Right lobe of liver (tissue), 6 donors: Measurements from ENCODE around the gene PPFIBP1. TPM values are rescaled to one million over a fixed set of nuclear protein-coding genes. Genes with fewer than 3 reads are reported as not detected.

ENCODE experiments used
- ATAC-seq, 4 donors: fragments of 200-7000 bp; cut with Tn5 transposase; one replicate each; pipeline ENCODE4 v1.9.1; 2020; ENCODE audit warnings: mild to moderate bottlenecking in 4 of 4, moderate library complexity in 4 of 4
- DNase-seq, 3 donors: peaks; one replicate each; pipeline ENCODE4 v3.0.0-alpha.2; 2020
- H3K27ac ChIP-seq, 3 donors: fragments of 200-600 bp; one replicate each; pipeline ENCODE4 v1.8.0; 2022
- H3K27me3 ChIP-seq, 2 donors: fragments of 200-600 bp; one replicate each; pipeline ENCODE4 v1.8.0; 2022
- H3K36me3 ChIP-seq, 4 donors: fragments of 200-600 bp; sonication (generic) in 1 of 4; one replicate each; pipeline versions ENCODE4 v1.5.1 to v1.8.0; 2017 to 2022; ENCODE audit warnings: control low read depth in 1 of 4
- H3K4me1 ChIP-seq, 4 donors: fragments of 200-600 bp; sonication (generic) in 1 of 4; one replicate each; pipeline versions ENCODE4 v1.5.1 to v1.8.0; 2017 to 2022; ENCODE audit warnings: control low read depth in 1 of 4
- H3K4me3 ChIP-seq, 3 donors: fragments of 200-600 bp; one replicate each; pipeline ENCODE4 v1.8.0; 2022
- H3K9me3 ChIP-seq, 4 donors: fragments of 200-600 bp; sonication (generic) in 1 of 4; one replicate each; pipeline versions ENCODE4 v1.5.1 to v1.8.0; 2017 to 2022; ENCODE audit warnings: control low read depth in 1 of 4
- POLR2A ChIP-seq: fragments of 450-650 bp; IDR thresholded peaks from one replicate; pipeline ENCODE4 v1.6.1; 2017; ENCODE audit warnings: antibody characterized with exemption, mild to moderate bottlenecking
- WGBS: methylation state at CpG from one replicate; pipeline ENCODE4 v1.1.6; 2018; ENCODE audit warnings: low coverage, low lambda C conversion rate; ENCODE audit not compliant: insufficient coverage; ENCODE audit errors: missing lambda C conversion rate; 5-methylcytosine and 5-hydroxymethylcytosine counted together
- intact Hi-C, 2 donors: fragments of 100-400 bp; cut with DNase I; formaldehyde crosslinking; loops; one replicate each; pipeline versions ENCODE4 v1.11.2 to v1.14.1; 2022
- total RNA-seq, 6 experiments: library from RNA; depleted of rRNA in 2 of 6; stranded (reverse); fragments of >200 nt in 2 of 6; fragmentation: NEBNext Ultra II Directional in 3 of 6; extraction: Animal tissue kit (Norgen Biotek cat#: 25700) in 3 of 6; gene quantifications; one replicate each; pipeline versions ENCODE4 v1.1.0 to v1.2.4, GENCODE V29; 2016 to 2023
- TF ChIP-seq, protein P1 (sequence below), 4 donors: fragments of 200-600 bp in 3 of 4; fragments of 450-650 bp in 1 of 4; IDR thresholded peaks; one replicate each; pipeline versions ENCODE4 v1.5.1 to v1.8.0; 2016 to 2022; ENCODE audit warnings: antibody characterized with exemption in 4 of 4, mild to moderate bottlenecking in 2 of 4
- donor health status: DM: no; HTN: yes; CAD: no.
- donor health status: DM: no; HTN: no; CAD: no.
- donor health status: DM: no; HTN: no; CAD: no.
- donor health status: DM: no; HTN: yes; CAD: no.
- donor health status: DM: no; HTN: yes; CAD: no.

The PPFIBP1 gene
- total RNA-seq, 6 experiments from 2014 or later, result 24.1 to 53.9 (median 35.8) TPM

DNA sequence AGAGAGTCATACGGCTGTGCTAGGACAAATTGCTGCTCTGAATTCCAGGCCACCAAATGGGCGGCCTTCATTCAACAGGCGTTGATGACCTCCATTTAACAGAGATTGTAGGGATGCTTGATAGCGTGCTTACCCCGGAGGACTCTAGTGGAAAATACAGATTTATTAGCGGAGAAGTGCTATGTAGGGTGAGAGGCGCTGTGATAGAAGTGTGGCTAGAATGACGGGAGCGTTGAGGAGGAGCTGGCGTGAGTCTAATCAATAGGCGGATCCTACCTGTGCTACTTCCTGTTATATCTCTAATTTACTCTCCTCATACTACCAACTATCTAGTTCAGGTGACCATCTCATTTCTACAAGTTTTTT lies 187.3 kb downstream of the PPFIBP1 start:
- no peaks in the 10 kb centered on the region for H3K9me3 ChIP-seq

DNA sequence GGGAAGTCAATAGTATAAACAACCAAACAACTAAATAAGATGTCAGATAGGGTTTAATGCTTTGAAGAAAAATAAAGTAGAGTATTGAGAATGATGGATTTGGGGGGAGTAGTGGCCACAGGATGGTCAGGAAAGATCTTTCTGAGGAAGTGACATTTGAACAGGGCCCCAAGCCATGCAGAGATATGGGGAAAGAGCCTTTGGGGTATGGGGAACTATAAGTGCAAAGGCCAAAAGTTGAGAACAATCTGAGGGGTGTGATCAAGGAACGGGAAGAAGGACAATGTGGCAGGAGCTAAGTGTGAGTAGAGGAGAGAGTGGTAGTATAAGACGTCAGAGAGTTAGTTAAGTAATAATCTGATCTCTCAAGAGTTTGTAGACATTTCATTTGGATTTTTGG lies 188.0 kb downstream of the PPFIBP1 start:
- TF ChIP-seq, protein P1, sequence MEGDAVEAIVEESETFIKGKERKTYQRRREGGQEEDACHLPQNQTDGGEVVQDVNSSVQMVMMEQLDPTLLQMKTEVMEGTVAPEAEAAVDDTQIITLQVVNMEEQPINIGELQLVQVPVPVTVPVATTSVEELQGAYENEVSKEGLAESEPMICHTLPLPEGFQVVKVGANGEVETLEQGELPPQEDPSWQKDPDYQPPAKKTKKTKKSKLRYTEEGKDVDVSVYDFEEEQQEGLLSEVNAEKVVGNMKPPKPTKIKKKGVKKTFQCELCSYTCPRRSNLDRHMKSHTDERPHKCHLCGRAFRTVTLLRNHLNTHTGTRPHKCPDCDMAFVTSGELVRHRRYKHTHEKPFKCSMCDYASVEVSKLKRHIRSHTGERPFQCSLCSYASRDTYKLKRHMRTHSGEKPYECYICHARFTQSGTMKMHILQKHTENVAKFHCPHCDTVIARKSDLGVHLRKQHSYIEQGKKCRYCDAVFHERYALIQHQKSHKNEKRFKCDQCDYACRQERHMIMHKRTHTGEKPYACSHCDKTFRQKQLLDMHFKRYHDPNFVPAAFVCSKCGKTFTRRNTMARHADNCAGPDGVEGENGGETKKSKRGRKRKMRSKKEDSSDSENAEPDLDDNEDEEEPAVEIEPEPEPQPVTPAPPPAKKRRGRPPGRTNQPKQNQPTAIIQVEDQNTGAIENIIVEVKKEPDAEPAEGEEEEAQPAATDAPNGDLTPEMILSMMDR (IDR thresholded peaks at IDR 0.05), result no peak
- Histone ChIP-seq H3K4me1 (peaks cover 0 to 13% (median 0%) of the 10 kb centered on the region in 4 donors), H3K36me3 (peaks cover 0 to 15% (median 6%) of the 10 kb centered on the region in 4 donors), H3K4me3 (peak overlapping the region in 1 of 3 donors; percentile 78), H3K27ac (no peak overlapping the region), H3K27me3 (no peaks in the 10 kb centered on the region), H3K9me3 (no peaks in the 10 kb centered on the region)
- DNase-seq (no peak), ATAC-seq (no peak)
- intact Hi-C loops, result no loop called here
- 55% methylated on average over 2 of the region's 2 CpGs for WGBS

More for the DNA sequence above, 187.3 kb downstream of the PPFIBP1 start:
- H3K4me3 ChIP-seq, result peak overlapping the region; percentile 78 to 98 (median 96)
- no peaks in the 10 kb centered on the region for H3K27me3 ChIP-seq
- H3K4me1 ChIP-seq, result peaks cover 0 to 13% (median 0%) of the 10 kb centered on the region in 4 donors
- peak; percentile 3 to 26 (median 11) for ATAC-seq
- no peak for DNase-seq
- peaks cover 0 to 11% (median 2%) of the 10 kb centered on the region in 4 donors for H3K36me3 ChIP-seq
- 1% methylated on average over 11 of the region's 11 CpGs for WGBS
- H3K27ac ChIP-seq, result peak overlapping the region; percentile 84 to 90 (median 86)
- intact Hi-C loops, result no loop called here
- TF ChIP-seq, protein P1 (IDR thresholded peaks at IDR 0.05), result no peak
- no peak for TF ChIP-seq POLR2A

DNA sequence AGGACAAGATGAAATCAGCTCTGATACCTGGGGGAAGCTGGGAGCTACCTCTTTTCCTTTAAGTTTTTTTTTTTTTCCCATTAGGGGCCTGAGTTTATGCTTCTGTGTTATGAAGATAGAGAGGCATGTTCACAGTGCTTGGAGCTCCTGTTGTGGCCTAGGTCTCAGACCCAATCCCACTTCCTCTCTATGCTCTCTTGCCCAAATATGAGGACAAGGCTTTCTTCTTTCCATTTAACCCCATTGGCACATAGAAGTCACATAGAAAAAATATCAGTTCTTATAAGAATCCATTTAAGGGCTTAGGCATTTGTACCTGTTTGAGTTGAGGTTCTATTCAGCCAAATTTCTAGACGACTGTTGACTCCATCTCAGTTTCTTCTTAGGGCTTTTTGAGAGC lies 199.2 kb downstream of the PPFIBP1 start:
- DNase-seq (no peak), ATAC-seq (no peak)
- intact Hi-C loops, result no loop called here
- H3K36me3 ChIP-seq, result peaks cover 2 to 54% (median 7%) of the 10 kb centered on the region in 4 donors
- H3K4me3 ChIP-seq, result no peak overlapping the region
- 75% methylated on average over 1 of the region's 1 CpG for WGBS
- no peaks in the 10 kb centered on the region for H3K4me1 ChIP-seq
- TF ChIP-seq, protein P1 (IDR thresholded peaks at IDR 0.05), result no peak
- TF ChIP-seq POLR2A, result no peak
- H3K9me3 ChIP-seq, result no peaks in the 10 kb centered on the region
- H3K27me3 ChIP-seq, result no peaks in the 10 kb centered on the region
- H3K27ac ChIP-seq, result no peak overlapping the region

DNA sequence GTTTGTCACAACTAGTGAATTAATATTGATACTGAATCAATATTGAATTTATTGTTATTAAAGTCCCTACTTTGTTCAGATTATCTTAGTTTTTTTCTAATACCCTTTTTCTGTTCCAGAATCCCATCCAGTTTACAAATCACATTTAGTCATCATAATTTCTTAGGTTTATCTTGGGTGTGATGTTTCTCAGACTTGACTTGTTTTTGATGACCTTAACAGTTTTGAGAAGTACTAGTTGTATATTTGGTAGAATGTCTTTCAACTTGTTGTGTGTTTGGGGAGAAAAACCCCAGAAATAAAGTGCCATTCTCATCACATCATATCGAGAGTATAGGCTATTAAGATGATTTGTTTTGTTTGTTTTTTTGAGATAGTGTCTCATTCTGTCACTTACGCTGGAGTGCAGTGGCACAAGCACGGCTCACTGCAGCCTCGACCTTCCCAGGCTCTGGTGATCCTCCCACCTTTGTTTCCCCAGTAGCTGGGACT lies 206.1 kb downstream of the PPFIBP1 start:
- no peaks in the 10 kb centered on the region for H3K27me3 ChIP-seq
- H3K27ac ChIP-seq, result no peak overlapping the region
- no peak for DNase-seq
- intact Hi-C loops, result no loop called here
- peaks cover 0 to 23% (median 2%) of the 10 kb centered on the region in 4 donors for H3K36me3 ChIP-seq
- ATAC-seq, result no peak
- TF ChIP-seq, protein P1 (IDR thresholded peaks at IDR 0.05), result no peak
- no peak for TF ChIP-seq POLR2A
- H3K4me1 ChIP-seq, result no peaks in the 10 kb centered on the region
- WGBS, result 87% methylated on average over 4 of the region's 4 CpGs
- no peak overlapping the region for H3K4me3 ChIP-seq
- H3K9me3 ChIP-seq, result no peaks in the 10 kb centered on the region
